ENCODE data around the gene SLIT3. TPM values are rescaled to one million over a fixed set of nuclear protein-coding genes. Genes with fewer than 3 reads are reported as not detected.

The SLIT3 gene
- total RNA-seq, 1 experiment from 2014 or later: not detected

GRCh38 chr5:168917947-168918600, 382.9 kb downstream of the SLIT3 start:
- ChIA-PET CTCF (no interaction called here), POLR2A (ENCODE audit: unreplicated experiment) (no interaction called here)
- TF ChIP-seq CTCF (conservative IDR thresholded peaks at IDR 0.05) (no peak), EZH2 (IDR thresholded peaks at IDR 0.05; ENCODE audit: low read depth) (no peak)
- H3K9me3 ChIP-seq (ENCODE audit: insufficient read depth, low read depth): no peaks in the 10 kb centered on the region
- no peak overlapping the region for H2AFZ ChIP-seq
- BruUV-seq (replicated peaks): no TSS peak
- H3K27ac ChIP-seq: no peak overlapping the region
- peaks cover 92% of the 10 kb centered on the region for H3K27me3 ChIP-seq (ENCODE audit: insufficient read depth, low read depth)
- DNase-seq: no peak
- no peaks in the 10 kb centered on the region for H3K79me2 ChIP-seq (ENCODE audit: low read depth)
- no peaks in the 10 kb centered on the region for H3K36me3 ChIP-seq (ENCODE audit: low read depth)
- H3K4me3 ChIP-seq: no peak overlapping the region
- no peaks in the 10 kb centered on the region for H4K20me1 ChIP-seq (ENCODE audit: insufficient read depth)
- H3K9me2 ChIP-seq (ENCODE audit: insufficient read depth): no peaks in the 10 kb centered on the region
- intact Hi-C loops (cut with micrococcal nuclease; ENCODE audit: unreplicated experiment): no loop called here
- no peaks in the 10 kb centered on the region for H3K4me1 ChIP-seq (replicated peaks; ENCODE audit: insufficient read depth)
- H3K4me2 ChIP-seq: no peak overlapping the region
- no peaks in the 10 kb centered on the region for H3F3A ChIP-seq (ENCODE audit: insufficient read depth, low read depth)

GRCh38 chr5:168916852-168917251, 384.1 kb downstream of the SLIT3 start:
- TF ChIP-seq EZH2 (IDR thresholded peaks at IDR 0.05; ENCODE audit: low read depth) (no peak), CTCF (conservative IDR thresholded peaks at IDR 0.05) (no peak)
- Histone ChIP-seq H2AFZ (no peak overlapping the region), H3K9me3 (ENCODE audit: insufficient read depth, low read depth) (no peaks in the 10 kb centered on the region), H3K9me2 (ENCODE audit: insufficient read depth) (no peaks in the 10 kb centered on the region), H3K4me1 (replicated peaks; ENCODE audit: insufficient read depth) (no peaks in the 10 kb centered on the region), H3K79me2 (ENCODE audit: low read depth) (no peaks in the 10 kb centered on the region), H3K27ac (no peak overlapping the region), H3K4me2 (no peak overlapping the region), H3F3A (ENCODE audit: insufficient read depth, low read depth) (no peaks in the 10 kb centered on the region), H4K20me1 (ENCODE audit: insufficient read depth) (no peaks in the 10 kb centered on the region), H3K27me3 (ENCODE audit: insufficient read depth, low read depth) (peaks cover 92% of the 10 kb centered on the region), H3K36me3 (ENCODE audit: low read depth) (no peaks in the 10 kb centered on the region), H3K4me3 (no peak overlapping the region)
- ChIA-PET POLR2A (ENCODE audit: unreplicated experiment) (no interaction called here), CTCF (no interaction called here)
- intact Hi-C loops (cut with micrococcal nuclease; ENCODE audit: unreplicated experiment): no loop called here
- no peak for DNase-seq
- BruUV-seq (replicated peaks): no TSS peak

- ChIA-PET POLR2A (ENCODE audit: unreplicated experiment) (no interaction called here), CTCF (no interaction called here)
- no peaks in the 10 kb centered on the region for H3F3A ChIP-seq (ENCODE audit: insufficient read depth, low read depth)
- H3K27ac ChIP-seq: no peak overlapping the region
- no peaks in the 10 kb centered on the region for H3K79me2 ChIP-seq (ENCODE audit: low read depth)
- H4K20me1 ChIP-seq (ENCODE audit: insufficient read depth): no peaks in the 10 kb centered on the region
- no peak overlapping the region for H3K4me3 ChIP-seq
- no peaks in the 10 kb centered on the region for H3K9me2 ChIP-seq (ENCODE audit: insufficient read depth)
- intact Hi-C loops (cut with micrococcal nuclease; ENCODE audit: unreplicated experiment): no loop called here
- no peaks in the 10 kb centered on the region for H3K4me1 ChIP-seq (replicated peaks; ENCODE audit: insufficient read depth)
- peaks cover 92% of the 10 kb centered on the region for H3K27me3 ChIP-seq (ENCODE audit: insufficient read depth, low read depth)
- no peaks in the 10 kb centered on the region for H3K36me3 ChIP-seq (ENCODE audit: low read depth)
- DNase-seq: no peak
- no peaks in the 10 kb centered on the region for H3K9me3 ChIP-seq (ENCODE audit: insufficient read depth, low read depth)
- H2AFZ ChIP-seq: no peak overlapping the region
- H3K4me2 ChIP-seq: no peak overlapping the region
- TF ChIP-seq EZH2 (IDR thresholded peaks at IDR 0.05; ENCODE audit: low read depth) (no peak), CTCF (conservative IDR thresholded peaks at IDR 0.05) (no peak)
- no TSS peak for BruUV-seq (replicated peaks)
These were observed 384.7 kb downstream of the SLIT3 start for GRCh38 chr5:168916266-168916665.

All from PC-9 (cell line).